ENCODE measurements around the gene KRTAP4-6.
"Not testable (repeated sequence)": the region's sequence is repeated elsewhere in the genome, so short reads cannot be mapped to it uniquely, and the experiment has no call there.

Gene KRTAP4-6

GRCh38 chr17:41147531-41148204 is 7.3 kb upstream of the KRTAP4-6 start:
- in situ Hi-C loops (cut with MboI; ENCODE audit: low sequenced_read_pairs, unreplicated experiment) = no loop called here
- no peak for TF ChIP-seq CTCF (IDR thresholded peaks at IDR 0.05; ENCODE audit: borderline replicate concordance, control extremely low read depth, extremely low read depth, insufficient read depth, missing control alignments)

DNA sequence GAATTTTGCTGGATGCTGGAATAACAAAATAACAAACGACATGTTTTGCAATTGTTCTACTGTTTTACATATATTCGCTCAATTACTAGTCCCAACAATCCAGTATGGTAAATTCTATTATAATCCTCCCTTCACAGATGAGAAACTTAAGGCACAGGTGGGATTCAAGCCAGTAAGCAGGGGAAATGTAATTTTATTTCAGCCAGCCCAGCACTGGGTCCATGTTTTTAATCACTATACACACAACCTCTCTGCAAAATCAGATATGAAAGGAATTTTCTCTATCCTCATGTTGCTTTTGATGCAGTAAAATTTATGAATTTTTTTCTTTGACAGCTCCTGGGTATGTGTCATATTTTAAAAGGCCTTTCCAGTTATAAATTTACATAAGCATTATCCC is 4.9 kb upstream of the KRTAP4-6 start:
- no peak for TF ChIP-seq CTCF (IDR thresholded peaks at IDR 0.05; ENCODE audit: borderline replicate concordance, control extremely low read depth, extremely low read depth, insufficient read depth, missing control alignments)
- in situ Hi-C loops (cut with MboI; ENCODE audit: low sequenced_read_pairs, unreplicated experiment) = no loop called here
- no peak for DNase-seq (ENCODE audit: low spot score)

More at GRCh38 chr17:41147531-41148204, 7.3 kb upstream of the KRTAP4-6 start:
- no peak for DNase-seq (ENCODE audit: low spot score)

DNA sequence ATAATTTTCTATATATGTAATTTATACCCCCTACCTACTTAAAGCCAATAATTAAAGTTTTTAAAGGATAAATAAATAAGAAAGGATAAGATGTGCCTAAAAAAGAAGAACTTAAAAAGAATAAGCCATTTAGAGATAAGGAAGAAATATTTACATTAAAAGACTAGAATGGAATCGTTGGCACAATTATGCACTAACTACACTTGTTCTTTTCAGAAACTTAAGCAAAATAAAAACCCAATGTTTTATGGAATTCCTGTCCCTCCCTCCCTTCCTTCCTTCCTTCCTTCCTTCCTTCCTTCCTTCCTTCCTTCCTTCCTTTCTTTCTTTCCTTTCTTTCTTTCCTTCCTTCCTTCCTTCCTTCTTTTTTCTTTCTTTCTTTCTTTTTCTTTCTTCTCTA is 4.5 kb upstream of the KRTAP4-6 start:
- in situ Hi-C loops (cut with MboI; ENCODE audit: low sequenced_read_pairs, unreplicated experiment) = no loop called here
- TF ChIP-seq CTCF (IDR thresholded peaks at IDR 0.05; ENCODE audit: borderline replicate concordance, control extremely low read depth, extremely low read depth, insufficient read depth, missing control alignments) = no peak
- no peak for DNase-seq (ENCODE audit: low spot score)

- TF ChIP-seq CTCF (IDR thresholded peaks at IDR 0.05; ENCODE audit: borderline replicate concordance, control extremely low read depth, extremely low read depth, insufficient read depth, missing control alignments) = no peak
- no peak for DNase-seq (ENCODE audit: low spot score)
- in situ Hi-C loops (cut with MboI; ENCODE audit: low sequenced_read_pairs, unreplicated experiment) = no loop called here
These were observed 1.0 kb upstream of the KRTAP4-6 start for GRCh38 chr17:41141361-41141760.

- in situ Hi-C loops (cut with MboI; ENCODE audit: low sequenced_read_pairs, unreplicated experiment); DNase-seq (ENCODE audit: low spot score): not testable (repeated sequence)
These were observed 479 bp downstream of the KRTAP4-6 start for GRCh38 chr17:41139865-41140264.

GRCh38 chr17:41133880-41134735 is 6.2 kb downstream of the KRTAP4-6 start:
- in situ Hi-C loops (cut with MboI; ENCODE audit: low sequenced_read_pairs, unreplicated experiment) = no loop called here
- TF ChIP-seq CTCF (IDR thresholded peaks at IDR 0.05; ENCODE audit: borderline replicate concordance, control extremely low read depth, extremely low read depth, insufficient read depth, missing control alignments) = no peak
- no peak for DNase-seq (ENCODE audit: low spot score)

GRCh38 chr17:41131979-41132378 is 8.4 kb downstream of the KRTAP4-6 start:
- peak; percentile 21 for DNase-seq (ENCODE audit: low spot score)
- TF ChIP-seq CTCF (IDR thresholded peaks at IDR 0.05; ENCODE audit: borderline replicate concordance, control extremely low read depth, extremely low read depth, insufficient read depth, missing control alignments) = no peak
- in situ Hi-C loops (cut with MboI; ENCODE audit: low sequenced_read_pairs, unreplicated experiment) = no loop called here

Measured in GM13976 (cell line).